CD4-positive, alpha-beta T cell treated with Interleukin-10 for 1 hour (primary cell): ENCODE measurements around the gene FKBP2.

ENCODE experiments used
- DNase-seq: peaks from one replicate; pipeline ENCODE4 v3.0.0-alpha.2; 2020

Gene FKBP2

GRCh38 chr11:64219755-64220154 lies 21.1 kb upstream of the FKBP2 start:
- DNase-seq = no peak

GRCh38 chr11:64220271-64220670 lies 20.6 kb upstream of the FKBP2 start:
- DNase-seq = no peak

GRCh38 chr11:64220798-64221197 lies 20.1 kb upstream of the FKBP2 start:
- DNase-seq = no peak

- no peak for DNase-seq
Observed at GRCh38 chr11:64222651-64223000, 18.3 kb upstream of the FKBP2 start.

GRCh38 chr11:64223001-64223651 lies 17.8 kb upstream of the FKBP2 start:
- no peak for DNase-seq

GRCh38 chr11:64224151-64224890 lies 16.6 kb upstream of the FKBP2 start:
- DNase-seq = no peak

GRCh38 chr11:64224891-64225607 lies 15.8 kb upstream of the FKBP2 start:
- no peak for DNase-seq

- DNase-seq = peak; percentile 89
Observed at GRCh38 chr11:64225608-64226506, 15.0 kb upstream of the FKBP2 start, which contains the start of the genes NUDT22 and TRPT1. Gene NUDT22 (plus strand): TSS chr11:64226274. CDS start chr11:64226653, 379 bp downstream. Gene TRPT1 (minus strand): TSS chr11:64226186. CDS start chr11:64225860, 326 bp downstream.

- peak; percentile 71 for DNase-seq
Observed at GRCh38 chr11:64226507-64227051, 14.3 kb upstream of the FKBP2 start.

GRCh38 chr11:64227405-64227956 lies 13.4 kb upstream of the FKBP2 start:
- no peak for DNase-seq

- no peak for DNase-seq
Observed at GRCh38 chr11:64229090-64229743, 11.7 kb upstream of the FKBP2 start.

GRCh38 chr11:64229744-64230170 lies 11.1 kb upstream of the FKBP2 start:
- no peak for DNase-seq

- peak; percentile 91 for DNase-seq
Observed at GRCh38 chr11:64230171-64230984, 10.5 kb upstream of the FKBP2 start, which contains the start of gene DNAJC4. Gene DNAJC4 (plus strand): TSS chr11:64230548. CDS start chr11:64230855, 307 bp downstream.

GRCh38 chr11:64230985-64231365 lies 9.9 kb upstream of the FKBP2 start:
- DNase-seq = no peak

- no peak for DNase-seq
Observed at GRCh38 chr11:64231546-64231945, 9.3 kb upstream of the FKBP2 start.

GRCh38 chr11:64232182-64232966 lies 8.5 kb upstream of the FKBP2 start:
- no peak for DNase-seq

GRCh38 chr11:64232967-64233315 lies 8.0 kb upstream of the FKBP2 start:
- no peak for DNase-seq

- peak; percentile 82 for DNase-seq
Observed at GRCh38 chr11:64233913-64234586, 6.8 kb upstream of the FKBP2 start, which contains the start of gene VEGFB. Gene VEGFB (plus strand): TSS chr11:64234584. CDS start chr11:64234834, 250 bp downstream.
